ENCODE measurements around the gene TNF. TPM values are rescaled to one million over a fixed set of nuclear protein-coding genes. Genes with fewer than 3 reads are reported as not detected.

TNF gene
- total RNA-seq, 1 experiment from 2014 or later = 1.4 TPM

GRCh38 chr6:31573239-31574105, 1.9 kb upstream of the TNF start:
- no peak for DNase-seq (ENCODE audit: low read depth)

- no peak for DNase-seq (ENCODE audit: low read depth)
These were observed 981 bp upstream of the TNF start for GRCh38 chr6:31574106-31575061.

GRCh38 chr6:31575952-31576685, 754 bp downstream of the TNF start:
- DNase-seq (ENCODE audit: low read depth) = no peak

GRCh38 chr6:31576897-31577578, 1.7 kb downstream of the TNF start:
- no peak for DNase-seq (ENCODE audit: low read depth)

- no peak for DNase-seq (ENCODE audit: low read depth)
These were observed 2.2 kb downstream of the TNF start for GRCh38 chr6:31577579-31577966.

GRCh38 chr6:31578184-31579118, 3.1 kb downstream of the TNF start:
- DNase-seq (ENCODE audit: low read depth) = peak; percentile 79

- no peak for DNase-seq (ENCODE audit: low read depth)
These were observed 3.7 kb downstream of the TNF start for GRCh38 chr6:31579119-31579505.

- DNase-seq (ENCODE audit: low read depth) = no peak
These were observed 4.4 kb downstream of the TNF start for GRCh38 chr6:31579546-31580437.

- DNase-seq (ENCODE audit: low read depth) = no peak
These were observed 5.0 kb downstream of the TNF start for GRCh38 chr6:31580438-31580740.

- DNase-seq (ENCODE audit: low read depth) = peak; percentile 87
These were observed 5.6 kb downstream of the TNF start for GRCh38 chr6:31580807-31581433.

GRCh38 chr6:31581434-31582229, 6.3 kb downstream of the TNF start:
- no peak for DNase-seq (ENCODE audit: low read depth)

- no peak for DNase-seq (ENCODE audit: low read depth)
These were observed 6.9 kb downstream of the TNF start, which contains the start of gene LTB for GRCh38 chr6:31582230-31582643. TSS of gene LTB (minus strand) at chr6:31582424. CDS start at chr6:31582417, 7 bp downstream.

GRCh38 chr6:31585491-31585890, 10.1 kb downstream of the TNF start:
- peak; percentile 25 for DNase-seq (ENCODE audit: low read depth)

- no peak for DNase-seq (ENCODE audit: low read depth)
These were observed 10.6 kb downstream of the TNF start, which contains the start of gene LST1 for GRCh38 chr6:31586008-31586407. TSS of gene LST1 (plus strand) at chr6:31586277. CDS start at chr6:31587300, 1,023 bp downstream.

- DNase-seq (ENCODE audit: low read depth) = no peak
These were observed 11.4 kb downstream of the TNF start for GRCh38 chr6:31586599-31587281.

GRCh38 chr6:31587791-31588777, 12.7 kb downstream of the TNF start:
- DNase-seq (ENCODE audit: low read depth) = no peak
